Mesendoderm (in vitro differentiated cells): ENCODE data around the gene BMPR1B.

Experiments
- DNase-seq: peaks from one replicate; pipeline ENCODE4 v3.0.0; 2013
- H2AK5ac ChIP-seq: 2 replicates; pipeline ENCODE4 v1.6.1; 2013; ENCODE audit warnings: low read length, inconsistent platforms
- H2BK120ac ChIP-seq: 2 replicates; pipeline ENCODE4 v1.6.1; 2013; ENCODE audit warnings: low read depth, mild to moderate bottlenecking, low read length, moderate library complexity, mixed read lengths
- H2BK15ac ChIP-seq: replicated peaks from 2 replicates; pipeline ENCODE4 v1.6.1; 2013; ENCODE audit warnings: low read depth, mild to moderate bottlenecking, moderate library complexity
- H2BK5ac ChIP-seq: 2 replicates; pipeline ENCODE4 v1.6.1; 2013; ENCODE audit warnings: low read length, inconsistent platforms
- H3K18ac ChIP-seq: 2 replicates; pipeline ENCODE4 v1.6.1; 2013; ENCODE audit warnings: mild to moderate bottlenecking, low read length, mixed read lengths
- H3K23ac ChIP-seq: one replicate; pipeline ENCODE4 v1.6.1; 2013; ENCODE audit warnings: low read length
- H3K27ac ChIP-seq: 2 replicates; pipeline ENCODE4 v1.5.1; 2013; ENCODE audit warnings: low read depth, mild to moderate bottlenecking, inconsistent platforms, low read length, moderate library complexity
- H3K27me3 ChIP-seq: 2 replicates; pipeline ENCODE4 v1.6.1; 2013; ENCODE audit warnings: low read length, control low read depth, mild to moderate bottlenecking, inconsistent platforms; ENCODE audit not compliant: insufficient read depth, poor library complexity
- H3K36me3 ChIP-seq: 2 replicates; pipeline ENCODE4 v1.6.1; 2013; ENCODE audit warnings: low read length, inconsistent platforms; ENCODE audit not compliant: control insufficient read depth, insufficient read depth
- H3K4ac ChIP-seq: one replicate; pipeline ENCODE4 v1.6.1; 2013; ENCODE audit warnings: low read depth, mild to moderate bottlenecking, low read length, moderate library complexity
- H3K4me1 ChIP-seq: 2 replicates; pipeline ENCODE4 v1.6.1; 2013; ENCODE audit warnings: low read depth, low read length, inconsistent platforms; ENCODE audit not compliant: control insufficient read depth
- H3K4me2 ChIP-seq: 2 replicates; pipeline ENCODE4 v1.6.1; 2013; ENCODE audit warnings: low read length
- H3K4me3 ChIP-seq: 2 replicates; pipeline ENCODE4 v1.5.1; 2013; ENCODE audit warnings: mild to moderate bottlenecking, low read length
- H3K56ac ChIP-seq: one replicate; pipeline ENCODE4 v1.6.1; 2013; ENCODE audit warnings: low read length
- H3K79me1 ChIP-seq: 2 replicates; pipeline ENCODE4 v1.6.1; 2013; ENCODE audit warnings: low read length, inconsistent platforms
- H3K79me2 ChIP-seq: 2 replicates; pipeline ENCODE4 v1.6.1; 2013; ENCODE audit warnings: mild to moderate bottlenecking, low read length; ENCODE audit not compliant: control insufficient read depth, insufficient read depth
- H3K9ac ChIP-seq: 2 replicates; pipeline ENCODE4 v1.6.1; 2013; ENCODE audit warnings: low read length, inconsistent platforms
- H4K5ac ChIP-seq: one replicate; pipeline ENCODE4 v1.6.1; 2013; ENCODE audit warnings: low read length
- H4K8ac ChIP-seq: one replicate; pipeline ENCODE4 v1.6.1; 2013; ENCODE audit warnings: low read depth, mild to moderate bottlenecking, control low read depth, low read length, moderate library complexity
- WGBS: extraction: QIAGEN DNeasy Blood & Tissue Kit; methylation state at CpG from one replicate; pipeline ENCODE4 v1.1.7; 2013; ENCODE audit warnings: low lambda C conversion rate, missing lambda C conversion rate; ENCODE audit not compliant: insufficient coverage; ENCODE audit errors: extremely low coverage; 5-methylcytosine and 5-hydroxymethylcytosine counted together

BMPR1B gene

GRCh38 chr4:95180531-95181242 lies 422.9 kb downstream of the BMPR1B start:
- H3K79me1 ChIP-seq, result no peaks in the 10 kb centered on the region
- H3K27ac ChIP-seq, result no peak overlapping the region
- H2BK15ac ChIP-seq, result no peak overlapping the region
- no peak overlapping the region for H3K4me2 ChIP-seq
- DNase-seq, result no peak
- no peak overlapping the region for H4K8ac ChIP-seq
- H2AK5ac ChIP-seq, result no peak overlapping the region
- H3K56ac ChIP-seq, result no peak overlapping the region
- H3K79me2 ChIP-seq, result no peaks in the 10 kb centered on the region
- no peak overlapping the region for H2BK5ac ChIP-seq
- H3K18ac ChIP-seq, result no peak overlapping the region
- H3K36me3 ChIP-seq, result no peaks in the 10 kb centered on the region
- no peak overlapping the region for H3K4ac ChIP-seq
- H3K4me1 ChIP-seq, result peaks cover 4% of the 10 kb centered on the region
- no peaks in the 10 kb centered on the region for H3K27me3 ChIP-seq
- no peak overlapping the region for H3K23ac ChIP-seq
- H3K9ac ChIP-seq, result no peak overlapping the region
- no peak overlapping the region for H3K4me3 ChIP-seq
- H2BK120ac ChIP-seq, result no peak overlapping the region
- no peak overlapping the region for H4K5ac ChIP-seq
- no CpG with 5 or more reads among the region's 10 CpGs for WGBS

DNA sequence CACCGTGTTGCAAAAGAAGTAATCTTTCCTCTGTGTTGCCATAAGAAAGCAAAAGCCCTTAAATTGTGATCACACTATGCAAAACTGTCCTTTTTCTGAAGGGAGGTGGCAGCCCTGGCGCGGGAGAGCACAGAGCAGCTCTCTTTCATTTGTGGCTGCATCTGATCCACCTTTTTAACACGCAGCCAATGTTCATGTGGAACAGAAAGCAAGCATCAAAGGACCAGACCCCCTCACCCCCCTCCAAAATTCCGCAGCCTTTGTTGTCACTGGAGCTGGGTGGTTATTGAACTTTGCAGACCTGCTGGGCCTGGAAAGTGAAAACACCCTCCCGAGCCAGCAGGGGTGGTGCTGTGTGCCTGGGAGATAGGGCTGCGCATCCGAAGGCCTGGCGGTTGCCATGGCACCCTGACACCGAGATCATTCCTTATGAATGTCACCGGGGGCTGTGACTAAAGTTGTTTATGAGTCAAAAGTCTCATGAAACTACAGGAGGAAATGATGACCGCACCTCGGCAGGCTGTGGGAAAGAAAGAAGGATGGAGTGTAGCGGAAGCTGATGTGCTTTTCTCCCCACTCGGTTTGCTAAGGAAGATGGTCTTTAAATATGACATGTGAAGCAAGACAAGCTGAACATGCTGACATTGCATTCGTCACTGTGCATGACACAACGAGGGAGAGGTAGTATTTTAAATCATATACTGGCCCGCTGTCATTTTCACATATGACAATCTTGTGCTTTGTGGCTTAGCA lies 423.7 kb downstream of the BMPR1B start:
- Histone ChIP-seq H4K8ac (no peak overlapping the region), H2BK120ac (no peak overlapping the region), H3K27ac (no peak overlapping the region), H2BK15ac (no peak overlapping the region), H3K4me3 (no peak overlapping the region), H3K27me3 (no peaks in the 10 kb centered on the region), H3K9ac (no peak overlapping the region), H3K23ac (no peak overlapping the region), H3K79me2 (no peaks in the 10 kb centered on the region), H3K4me1 (peaks cover 4% of the 10 kb centered on the region), H3K79me1 (no peaks in the 10 kb centered on the region), H3K56ac (no peak overlapping the region), H2AK5ac (no peak overlapping the region), H4K5ac (no peak overlapping the region), H3K4ac (no peak overlapping the region), H3K36me3 (no peaks in the 10 kb centered on the region), H3K4me2 (no peak overlapping the region), H2BK5ac (no peak overlapping the region), H3K18ac (no peak overlapping the region)
- no CpG with 5 or more reads among the region's 18 CpGs for WGBS
- peak; percentile 93 for DNase-seq

DNA sequence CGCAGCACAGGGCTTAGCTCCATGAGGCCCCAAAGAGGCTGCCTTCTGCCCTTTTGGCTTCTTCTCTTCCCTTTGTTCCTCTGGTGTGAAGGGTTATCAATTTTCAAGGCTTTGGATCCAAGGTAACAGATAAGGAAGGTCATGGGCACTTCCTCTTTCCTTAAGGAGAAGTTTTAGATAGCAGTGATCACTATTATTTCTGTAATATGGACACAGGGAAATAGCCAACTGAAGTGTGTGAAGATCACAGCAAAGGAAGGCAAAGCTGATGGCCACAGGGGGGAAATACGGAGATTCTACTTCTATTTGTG lies 424.2 kb downstream of the BMPR1B start:
- WGBS, result no CpG with 5 or more reads among the region's 2 CpGs
- no peak overlapping the region for H3K4me3 ChIP-seq
- no peaks in the 10 kb centered on the region for H3K27me3 ChIP-seq
- no peak overlapping the region for H4K8ac ChIP-seq
- no peak overlapping the region for H2AK5ac ChIP-seq
- H2BK5ac ChIP-seq, result no peak overlapping the region
- no peak overlapping the region for H3K4ac ChIP-seq
- no peak overlapping the region for H2BK120ac ChIP-seq
- no peaks in the 10 kb centered on the region for H3K36me3 ChIP-seq
- H4K5ac ChIP-seq, result no peak overlapping the region
- H3K56ac ChIP-seq, result no peak overlapping the region
- no peak overlapping the region for H3K9ac ChIP-seq
- DNase-seq, result peak; percentile 45
- H3K79me1 ChIP-seq, result no peaks in the 10 kb centered on the region
- H3K4me2 ChIP-seq, result no peak overlapping the region
- no peaks in the 10 kb centered on the region for H3K79me2 ChIP-seq
- no peak overlapping the region for H3K27ac ChIP-seq
- H3K18ac ChIP-seq, result no peak overlapping the region
- H3K23ac ChIP-seq, result no peak overlapping the region
- no peak overlapping the region for H2BK15ac ChIP-seq
- H3K4me1 ChIP-seq, result peaks cover 4% of the 10 kb centered on the region

- no peak overlapping the region for H2AK5ac ChIP-seq
- H3K18ac ChIP-seq, result no peak overlapping the region
- H3K27ac ChIP-seq, result no peak overlapping the region
- WGBS, result no CpG with 5 or more reads among the region's 5 CpGs
- H3K36me3 ChIP-seq, result no peaks in the 10 kb centered on the region
- no peak overlapping the region for H3K4me3 ChIP-seq
- H3K79me1 ChIP-seq, result no peaks in the 10 kb centered on the region
- H4K5ac ChIP-seq, result no peak overlapping the region
- no peaks in the 10 kb centered on the region for H3K79me2 ChIP-seq
- H3K4me2 ChIP-seq, result no peak overlapping the region
- no peak overlapping the region for H2BK15ac ChIP-seq
- no peak overlapping the region for H3K4ac ChIP-seq
- no peak overlapping the region for H2BK5ac ChIP-seq
- no peak overlapping the region for H4K8ac ChIP-seq
- H3K9ac ChIP-seq, result no peak overlapping the region
- no peak overlapping the region for H2BK120ac ChIP-seq
- H3K56ac ChIP-seq, result no peak overlapping the region
- no peak overlapping the region for H3K23ac ChIP-seq
- DNase-seq, result no peak
- H3K4me1 ChIP-seq, result peaks cover 4% of the 10 kb centered on the region
- H3K27me3 ChIP-seq, result no peaks in the 10 kb centered on the region
These were observed 426.1 kb downstream of the BMPR1B start for GRCh38 chr4:95183656-95184408.

- no peak overlapping the region for H4K8ac ChIP-seq
- H2BK15ac ChIP-seq, result no peak overlapping the region
- H3K27ac ChIP-seq, result no peak overlapping the region
- no peak overlapping the region for H3K9ac ChIP-seq
- H2AK5ac ChIP-seq, result no peak overlapping the region
- H3K56ac ChIP-seq, result no peak overlapping the region
- no peaks in the 10 kb centered on the region for H3K79me1 ChIP-seq
- no peaks in the 10 kb centered on the region for H3K36me3 ChIP-seq
- H3K79me2 ChIP-seq, result no peaks in the 10 kb centered on the region
- no peak overlapping the region for H3K23ac ChIP-seq
- H3K4me3 ChIP-seq, result no peak overlapping the region
- H3K27me3 ChIP-seq, result no peaks in the 10 kb centered on the region
- no peak overlapping the region for H2BK5ac ChIP-seq
- no peaks in the 10 kb centered on the region for H3K4me1 ChIP-seq
- no peak for DNase-seq
- H2BK120ac ChIP-seq, result no peak overlapping the region
- no peak overlapping the region for H3K4ac ChIP-seq
- H3K4me2 ChIP-seq, result no peak overlapping the region
- no peak overlapping the region for H3K18ac ChIP-seq
- WGBS, result no CpG with 5 or more reads among the region's 8 CpGs
- no peak overlapping the region for H4K5ac ChIP-seq
These were observed 428.9 kb downstream of the BMPR1B start for GRCh38 chr4:95186666-95187065.
